IMR-90 (cell line): ENCODE measurements around the gene MUCL3. TPM values are rescaled to one million over a fixed set of nuclear protein-coding genes. Genes with fewer than 3 reads are reported as not detected.
"Not testable (repeated sequence)": the region's sequence is repeated elsewhere in the genome, so short reads cannot be mapped to it uniquely, and the experiment has no call there.

ENCODE experiments used
- ATAC-seq: fragments of 200-7000 bp; cut with Tn5 transposase; 2 replicates; pipeline ENCODE4 v1.9.1; 2020; ENCODE audit warnings: low read depth, mild to moderate bottlenecking, moderate library complexity
- BruUV-seq: library from RNA; stranded (reverse); fragments of 400-500 nt; replicated peaks from 2 replicates; lab custom pipeline; 2021; lab: Mats Ljungman, UMichigan
- CTCF ChIA-PET: fragments of 300-600 bp; formaldehyde crosslinking; extraction: SDS; loops from one replicate; lab custom pipeline; 2021; ENCODE audit warnings: antibody characterized with exemption; lab: Yijun Ruan, JAX
- POLR2A ChIA-PET: fragments of 300-600 bp; sonication (Branson Sonifier 250); formaldehyde crosslinking; loops from one replicate; lab custom pipeline; 2022; ENCODE audit warnings: antibody characterized with exemption; ENCODE audit not compliant: unreplicated experiment; lab: Charles Lee
- DNase-seq: peaks from one replicate; pipeline ENCODE4 v3.0.0; 2013
- H2AFZ ChIP-seq: replicated peaks from 2 replicates; pipeline ENCODE3; 2013; ENCODE audit warnings: low read length, mild to moderate bottlenecking; ENCODE audit not compliant: poor library complexity
- H2AK5ac ChIP-seq: 2 replicates; pipeline ENCODE4 v1.6.1; 2013; ENCODE audit warnings: low read depth, low read length, inconsistent platforms
- H2AK9ac ChIP-seq: replicated peaks from 2 replicates; pipeline ENCODE3; 2013; ENCODE audit warnings: mild to moderate bottlenecking, low read depth, low read length, moderate library complexity; ENCODE audit not compliant: poor library complexity
- H2BK120ac ChIP-seq: 2 replicates; pipeline ENCODE4 v1.6.1; 2013; ENCODE audit warnings: low read depth, low read length, inconsistent platforms
- H2BK15ac ChIP-seq: 3 replicates; pipeline ENCODE4 v1.6.1; 2013; ENCODE audit warnings: low read depth, low read length, inconsistent platforms
- H2BK20ac ChIP-seq: 2 replicates; pipeline ENCODE4 v1.6.1; 2013; ENCODE audit warnings: low read depth, mild to moderate bottlenecking, inconsistent platforms, low read length, moderate library complexity
- H2BK5ac ChIP-seq: 2 replicates; pipeline ENCODE4 v1.6.1; 2013; ENCODE audit warnings: mild to moderate bottlenecking, low read depth, low read length, inconsistent platforms; ENCODE audit not compliant: poor library complexity, severe bottlenecking
- H3K14ac ChIP-seq: replicated peaks from 2 replicates; pipeline ENCODE4 v1.6.1; 2013; ENCODE audit warnings: low read depth, low read length, inconsistent platforms
- H3K18ac ChIP-seq: 2 replicates; pipeline ENCODE4 v1.6.1; 2013; ENCODE audit warnings: low read depth, low read length, control low read depth
- H3K23ac ChIP-seq: 2 replicates; pipeline ENCODE4 v1.6.1; 2013; ENCODE audit warnings: low read depth, low read length, inconsistent platforms
- H3K27ac ChIP-seq: 2 replicates; pipeline ENCODE4 v1.5.1; 2013; ENCODE audit warnings: mild to moderate bottlenecking, control low read depth, low read length; ENCODE audit not compliant: insufficient read depth
- H3K27me3 ChIP-seq: 2 replicates; pipeline ENCODE4 v1.6.1; 2013; ENCODE audit warnings: low read length; ENCODE audit not compliant: control insufficient read depth, insufficient read depth
- H3K36me3 ChIP-seq: 2 replicates; pipeline ENCODE4 v1.6.1; 2013; ENCODE audit warnings: low read length, mixed read lengths; ENCODE audit not compliant: control insufficient read depth, insufficient read depth
- H3K4ac ChIP-seq: 2 replicates; pipeline ENCODE4 v1.6.1; 2013; ENCODE audit warnings: low read depth, low read length, inconsistent platforms
- H3K4me1 ChIP-seq: 2 replicates; pipeline ENCODE4 v1.6.1; 2013; ENCODE audit warnings: low read length, mixed read lengths; ENCODE audit not compliant: control insufficient read depth, insufficient read depth
- H3K4me2 ChIP-seq: 2 replicates; pipeline ENCODE4 v1.6.1; 2013; ENCODE audit warnings: low read depth, mild to moderate bottlenecking, control low read depth, low read length, moderate library complexity
- H3K4me3 ChIP-seq: 2 replicates; pipeline ENCODE4 v1.5.1; 2013; ENCODE audit warnings: low read depth, mild to moderate bottlenecking, control low read depth, low read length, moderate library complexity; ENCODE audit not compliant: insufficient read depth
- H3K56ac ChIP-seq: 2 replicates; pipeline ENCODE4 v1.6.1; 2013; ENCODE audit warnings: low read length, inconsistent platforms; ENCODE audit not compliant: insufficient read depth; ENCODE audit errors: extremely low read depth
- H3K79me1 ChIP-seq, 2 experiments: 2 replicates each; pipeline ENCODE4 v1.6.1; 2013; ENCODE audit warnings: low read length in 2 of 2, inconsistent platforms in 1 of 2, low read depth in 1 of 2
- H3K9ac ChIP-seq: 2 replicates; pipeline ENCODE4 v1.6.1; 2013; ENCODE audit warnings: low read depth, low read length, control low read depth
- H3K9me1 ChIP-seq: 2 replicates; pipeline ENCODE4 v1.6.1; 2013; ENCODE audit warnings: low read length, inconsistent platforms; ENCODE audit not compliant: insufficient read depth
- H3K9me3 ChIP-seq: 2 replicates; pipeline ENCODE4 v1.6.1; 2013; ENCODE audit warnings: low read length; ENCODE audit not compliant: control insufficient read depth, insufficient read depth
- H4K20me1 ChIP-seq: 2 replicates; pipeline ENCODE4 v1.6.1; 2013; ENCODE audit warnings: low read length, inconsistent platforms; ENCODE audit not compliant: insufficient read depth
- H4K5ac ChIP-seq: 2 replicates; pipeline ENCODE4 v1.6.1; 2013; ENCODE audit warnings: mild to moderate bottlenecking, low read depth, low read length, control low read depth
- H4K8ac ChIP-seq, 2 experiments: 2 replicates each; pipeline ENCODE4 v1.6.1; 2013; ENCODE audit warnings: low read depth in 2 of 2, low read length in 2 of 2, control low read depth in 1 of 2, inconsistent platforms in 1 of 2
- H4K91ac ChIP-seq: 2 replicates; pipeline ENCODE4 v1.6.1; 2013; ENCODE audit warnings: low read depth, low read length, inconsistent platforms; ENCODE audit not compliant: insufficient read depth
- ELK1 ChIP-seq: fragments of 150-350 bp; IDR thresholded peaks from 2 replicates; pipeline ENCODE4 v1.6.1; 2016; ENCODE audit warnings: low read depth, mild to moderate bottlenecking, low read length, moderate library complexity, borderline replicate concordance
- MAFK ChIP-seq: IDR thresholded peaks from 2 replicates; pipeline ENCODE4 v1.6.1; 2012; ENCODE audit warnings: low read depth, low read length, improper control_type of control experiment
- MAZ ChIP-seq: IDR thresholded peaks from 2 replicates; pipeline ENCODE4 v1.6.1; 2012; ENCODE audit warnings: low read depth, mild to moderate bottlenecking, low read length, improper control_type of control experiment, moderate library complexity, borderline replicate concordance
- MXI1 ChIP-seq: IDR thresholded peaks from 2 replicates; pipeline ENCODE4 v1.6.1; 2012; ENCODE audit warnings: low read depth, mild to moderate bottlenecking, low read length, moderate library complexity, borderline replicate concordance
- NFE2L2 ChIP-seq: fragments of 150-350 bp; IDR thresholded peaks from 2 replicates; pipeline ENCODE4 v1.6.1; 2016; ENCODE audit warnings: low read depth, mild to moderate bottlenecking, low read length
- POLR2A ChIP-seq: IDR thresholded peaks from 2 replicates; pipeline ENCODE4 v1.6.1; 2012; ENCODE audit warnings: mild to moderate bottlenecking, low read depth, low read length
- RAD21 ChIP-seq: IDR thresholded peaks from 2 replicates; pipeline ENCODE4 v1.6.1; 2012; ENCODE audit warnings: low read length, improper control_type of control experiment
- SMC3 ChIP-seq: fragments of 150-350 bp; IDR thresholded peaks from 2 replicates; pipeline ENCODE4 v1.6.1; 2016; ENCODE audit warnings: low read depth, mild to moderate bottlenecking, antibody characterized with exemption, low read length, moderate library complexity
- WGBS, 2 experiments: methylation state at CpG; one replicate each; pipeline versions ENCODE4 v1.1.5 to v1.1.7; 2013; ENCODE audit warnings: missing lambda C conversion rate in 2 of 2; ENCODE audit not compliant: insufficient read length in 1 of 2; ENCODE audit errors: extremely low coverage in 2 of 2; 5-methylcytosine and 5-hydroxymethylcytosine counted together
- dilution Hi-C: fragments of 300-500 bp; cut with HindIII; formaldehyde crosslinking; loops from one replicate; pipeline ENCODE4 v1.14.3; 2018; ENCODE audit warnings: low sequenced_read_pairs; ENCODE audit not compliant: unreplicated experiment
- in situ Hi-C: fragments of 300-500 bp; cut with MboI; formaldehyde crosslinking; loops from 3 replicates; pipeline ENCODE4 v1.14.3; 2019; ENCODE audit warnings: low sequenced_read_pairs, inconsistent platforms, mixed read lengths
- intact Hi-C: fragments of 100-400 bp; cut with micrococcal nuclease; formaldehyde crosslinking; loops from 2 replicates; pipeline ENCODE4 v1.10.0; 2022
- polyA plus RNA-seq, 3 experiments: library from polyadenylated mRNA; depleted of rRNA; stranded (reverse); fragments of >200 nt; gene quantifications; 2 replicates each; pipeline ENCODE4 v1.2.3, GENCODE V29; 2012; ENCODE audit warnings: low replicate concordance in 1 of 3
- total RNA-seq: library from RNA; depleted of rRNA; stranded (reverse); fragments of >200 nt; gene quantifications from 2 replicates; pipeline ENCODE4 v1.2.3, GENCODE V29; 2012

The MUCL3 gene
- total and polyA plus RNA-seq, 2 of the 4 experiments (the other 2 are of a cell fraction): not detected

DNA sequence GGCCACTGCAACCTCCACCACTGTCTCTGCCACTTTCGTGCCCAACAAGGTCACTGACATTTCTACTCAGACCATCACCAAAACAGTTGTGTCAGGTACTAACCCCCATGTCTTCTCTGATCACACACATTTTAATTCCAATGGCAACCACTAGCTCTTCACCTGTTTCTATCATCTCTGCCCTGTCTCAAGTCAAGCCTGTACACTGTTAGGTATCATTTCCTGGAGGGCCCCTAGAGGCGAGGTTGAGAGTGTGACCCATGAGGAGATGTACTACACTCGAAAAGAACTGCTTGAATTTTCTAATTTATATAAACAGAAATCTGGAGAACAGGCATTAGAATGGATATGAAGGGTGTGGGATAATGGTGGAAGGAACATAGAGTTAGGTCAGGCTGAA lies 25.4 kb downstream of the MUCL3 start:
- no peaks in the 10 kb centered on the region for H3K9me3 ChIP-seq
- H3K18ac ChIP-seq: no peak overlapping the region
- CTCF ChIA-PET: no interaction called here
- intact Hi-C loops: no loop called here
- ATAC-seq (no peak), DNase-seq (no peak)
- H3K23ac ChIP-seq: no peak overlapping the region
- H3K36me3 ChIP-seq: no peaks in the 10 kb centered on the region
- no peak for TF ChIP-seq SMC3
- no peak for TF ChIP-seq ELK1
- no peak for TF ChIP-seq MAZ
- no peak for TF ChIP-seq MAFK
- TF ChIP-seq MXI1: no peak
- TF ChIP-seq NFE2L2: no peak
- TF ChIP-seq POLR2A: no peak
- no peak for TF ChIP-seq RAD21
- BruUV-seq: no TSS peak
- H3K14ac ChIP-seq: no peak overlapping the region
- no peak overlapping the region for H4K5ac ChIP-seq
- no peak overlapping the region for H3K4ac ChIP-seq
- H2BK20ac ChIP-seq: no peak overlapping the region
- no peaks in the 10 kb centered on the region for H3K79me1 ChIP-seq
- no peak overlapping the region for H2BK5ac ChIP-seq
- H3K27me3 ChIP-seq: peaks cover 25% of the 10 kb centered on the region
- H4K91ac ChIP-seq: no peak overlapping the region
- H3K4me2 ChIP-seq: no peak overlapping the region
- no peak overlapping the region for H3K56ac ChIP-seq
- no peak overlapping the region for H3K27ac ChIP-seq
- H4K20me1 ChIP-seq: no peaks in the 10 kb centered on the region
- H3K9ac ChIP-seq: no peak overlapping the region
- no peak overlapping the region for H2AFZ ChIP-seq
- no peaks in the 10 kb centered on the region for H3K9me1 ChIP-seq
- POLR2A ChIA-PET: no interaction called here
- no peak overlapping the region for H2AK5ac ChIP-seq
- WGBS, 2 experiments: 43% methylated on average over 1 of the region's 3 CpGs; no CpG with 5 or more reads in 1 of the 2 experiments
- no peak overlapping the region for H4K8ac ChIP-seq
- H2BK15ac ChIP-seq: no peak overlapping the region
- in situ Hi-C loops: no loop called here
- no peaks in the 10 kb centered on the region for H3K4me1 ChIP-seq
- dilution Hi-C loops: no loop called here
- no peak overlapping the region for H2BK120ac ChIP-seq
- no peak overlapping the region for H3K4me3 ChIP-seq
- no peak overlapping the region for H2AK9ac ChIP-seq

GRCh38 chr6:30969171-30969570 lies 28.4 kb downstream of the MUCL3 start:
- H3K9ac ChIP-seq, H2BK15ac ChIP-seq, H4K91ac ChIP-seq, intact Hi-C loops, BruUV-seq, in situ Hi-C loops, H3K9me1 ChIP-seq, H4K5ac ChIP-seq, dilution Hi-C loops, H3K9me3 ChIP-seq, H3K4ac ChIP-seq, H3K23ac ChIP-seq, H3K4me1 ChIP-seq, CTCF ChIA-PET, H3K4me3 ChIP-seq, POLR2A ChIA-PET, H2AK9ac ChIP-seq, H3K36me3 ChIP-seq, ATAC-seq, H3K14ac ChIP-seq, H4K8ac ChIP-seq, DNase-seq, H2BK20ac ChIP-seq, H3K79me1 ChIP-seq, H3K27ac ChIP-seq, H4K20me1 ChIP-seq, H3K4me2 ChIP-seq, H2BK5ac ChIP-seq, H2AK5ac ChIP-seq, H2AFZ ChIP-seq, H2BK120ac ChIP-seq, H3K56ac ChIP-seq, H3K18ac ChIP-seq: not testable (repeated sequence)
- peaks cover 36% of the 10 kb centered on the region for H3K27me3 ChIP-seq
- WGBS, 2 experiments: no CpG with 5 or more reads among the region's 6 CpGs
